ENCODE measurements around the gene PPP1R14B.

Gene PPP1R14B

GRCh38 chr11:64210301-64211020 lies 36.3 kb downstream of the PPP1R14B start:
- no peak for DNase-seq (ENCODE audit: low read depth)

- no peak for DNase-seq (ENCODE audit: low read depth)
Measured at GRCh38 chr11:64209563-64209843, 37.2 kb downstream of the PPP1R14B start.

DNA sequence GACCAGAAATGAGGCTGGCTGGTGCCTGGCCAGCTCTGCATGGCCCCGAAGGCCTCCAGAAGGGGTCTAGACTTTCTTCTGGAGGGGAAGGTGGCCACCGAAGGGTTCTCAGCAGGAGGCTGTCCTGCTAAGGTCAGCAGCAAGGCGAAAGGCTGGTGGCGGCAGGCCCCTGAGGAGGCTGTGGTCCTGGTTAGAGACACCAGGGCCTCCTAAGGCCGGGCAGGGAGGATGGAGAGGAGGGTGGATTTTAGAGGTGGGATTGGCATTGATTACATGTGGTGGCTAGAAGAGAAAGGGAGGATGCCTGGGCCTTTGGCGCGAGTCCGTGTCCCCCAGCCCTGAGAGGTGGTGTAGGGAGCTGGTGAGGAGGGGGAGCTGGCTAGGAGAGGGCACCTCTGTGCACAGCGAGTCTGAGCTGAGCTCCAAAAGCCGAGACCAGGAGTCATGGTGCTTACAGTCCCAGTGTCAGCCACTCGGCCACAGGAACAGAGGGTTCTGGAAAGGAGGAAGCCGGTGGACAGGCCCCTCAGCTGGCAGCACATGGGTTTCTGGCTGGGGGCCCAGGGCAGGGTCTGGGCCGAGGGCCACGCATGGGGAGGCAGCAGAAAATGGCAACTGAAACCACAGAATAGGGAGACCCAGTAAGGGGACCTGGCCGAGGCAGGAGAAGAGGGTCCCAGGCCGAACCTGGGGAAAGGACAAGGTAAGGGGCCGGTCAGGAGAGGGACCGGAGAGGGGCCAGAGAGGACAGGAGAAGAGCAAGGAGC lies 37.8 kb downstream of the PPP1R14B start:
- DNase-seq (ENCODE audit: low read depth) = no peak

GRCh38 chr11:64208086-64208795 lies 38.5 kb downstream of the PPP1R14B start:
- no peak for DNase-seq (ENCODE audit: low read depth)

DNA sequence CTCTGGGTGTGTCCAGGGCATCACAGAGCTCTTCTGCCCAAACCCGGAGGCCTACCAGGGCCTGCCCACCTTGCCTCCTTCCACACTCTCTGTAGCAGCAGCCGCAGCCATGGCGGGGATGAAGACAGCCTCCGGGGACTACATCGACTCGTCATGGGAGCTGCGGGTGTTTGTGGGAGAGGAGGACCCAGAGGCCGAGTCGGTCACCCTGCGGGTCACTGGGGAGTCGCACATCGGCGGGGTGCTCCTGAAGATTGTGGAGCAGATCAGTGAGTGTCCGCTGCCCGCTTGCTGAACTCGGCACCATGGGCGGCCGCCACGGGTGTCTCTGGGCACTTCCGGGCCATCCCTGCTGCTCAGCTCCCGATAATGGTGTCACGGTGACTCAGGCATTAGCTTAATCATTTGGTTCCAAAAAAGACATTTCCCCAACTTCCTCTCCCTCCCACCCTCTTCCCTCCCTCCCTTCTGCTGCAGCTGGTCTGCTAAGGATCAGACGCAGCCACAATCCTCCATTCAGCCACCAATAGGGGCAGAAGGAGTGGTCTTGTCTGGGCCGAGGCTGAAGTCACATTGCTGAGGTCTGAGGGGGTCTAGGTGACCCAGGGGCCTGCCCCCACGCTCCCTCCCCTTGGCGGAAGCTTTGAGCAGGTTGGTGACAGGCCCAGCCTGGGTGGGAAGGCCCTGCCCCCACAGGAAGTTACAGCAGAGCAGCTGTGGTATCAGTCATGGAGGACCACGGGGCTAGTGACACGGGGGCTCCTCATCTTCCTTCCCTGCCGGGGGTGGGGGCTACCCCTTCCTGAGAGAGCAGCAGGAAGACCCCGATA lies 39.3 kb downstream of the PPP1R14B start:
- peak; percentile 58 for DNase-seq (ENCODE audit: low read depth)

DNA sequence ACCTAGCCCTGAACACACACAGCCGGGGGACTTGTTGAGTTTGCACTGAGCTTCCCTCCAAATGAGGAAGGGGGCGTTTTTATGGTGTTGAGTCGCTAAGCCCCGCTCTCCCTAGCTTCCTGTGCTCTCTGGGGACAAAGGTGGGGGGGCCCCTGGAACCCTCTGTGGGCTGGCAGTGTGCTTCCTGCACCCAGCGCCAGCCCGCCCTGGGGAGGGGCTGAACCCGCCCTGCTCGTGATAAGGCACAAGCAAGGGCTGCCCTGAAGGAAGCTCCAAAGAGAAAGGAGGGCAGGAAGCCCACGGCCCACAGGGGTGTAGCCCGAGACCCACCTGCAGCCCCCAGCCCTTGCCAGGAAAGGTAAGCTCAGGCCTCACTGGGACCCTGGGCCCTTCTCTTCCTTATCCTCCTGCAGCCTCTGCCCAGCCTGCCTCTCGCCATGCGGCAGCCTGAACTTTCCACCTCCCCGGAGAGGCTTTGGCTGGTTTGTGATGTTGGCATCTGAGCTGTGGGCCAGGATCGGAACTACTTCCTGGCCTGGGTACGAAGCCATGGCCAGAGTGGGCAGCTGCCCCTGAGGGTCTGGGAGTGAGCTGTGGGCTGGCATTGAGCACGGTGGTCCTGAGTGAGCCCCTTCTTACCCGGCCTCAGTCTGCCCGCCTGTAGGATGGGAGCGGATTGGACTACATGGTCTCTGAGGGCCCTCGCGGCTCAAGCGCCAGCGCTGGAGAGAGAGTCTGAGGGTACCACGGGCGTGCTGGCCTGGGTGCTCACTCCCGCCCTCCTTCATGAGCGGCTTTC lies 40.1 kb downstream of the PPP1R14B start, which contains the start of gene FERMT3:
TSS of gene FERMT3 (plus strand) at position 265 of the 799 bp plus-strand sequence. CDS start 644 bp downstream, outside the sequence.
- DNase-seq (ENCODE audit: low read depth) = no peak

DNA sequence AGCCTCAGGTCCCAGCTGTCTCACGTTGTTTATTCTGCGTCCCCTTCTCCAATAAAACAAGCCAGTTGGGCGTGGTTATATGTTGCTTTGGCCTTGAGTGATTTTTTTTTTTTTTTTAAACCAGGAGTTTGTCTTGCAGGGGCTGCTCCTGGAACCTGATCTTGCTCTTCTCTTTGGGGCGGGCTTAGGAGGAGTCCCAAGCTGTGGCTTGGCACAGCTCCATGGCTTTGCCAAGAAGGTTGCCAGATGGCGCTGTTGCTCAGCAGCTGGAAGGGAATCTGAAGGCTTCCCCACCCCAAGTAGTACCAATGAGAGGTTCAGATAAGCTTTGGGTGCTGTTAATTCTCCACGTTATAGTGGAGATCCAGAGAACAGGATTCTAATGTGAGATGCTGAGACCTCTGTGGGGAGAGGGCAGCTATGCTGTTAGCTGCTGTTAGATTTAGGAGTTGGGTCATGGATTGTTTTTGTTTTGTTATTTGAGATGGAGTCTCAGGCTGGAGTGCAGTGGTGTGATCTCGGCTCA lies 42.2 kb downstream of the PPP1R14B start:
- DNase-seq (ENCODE audit: low read depth) = peak; percentile 75

DNA sequence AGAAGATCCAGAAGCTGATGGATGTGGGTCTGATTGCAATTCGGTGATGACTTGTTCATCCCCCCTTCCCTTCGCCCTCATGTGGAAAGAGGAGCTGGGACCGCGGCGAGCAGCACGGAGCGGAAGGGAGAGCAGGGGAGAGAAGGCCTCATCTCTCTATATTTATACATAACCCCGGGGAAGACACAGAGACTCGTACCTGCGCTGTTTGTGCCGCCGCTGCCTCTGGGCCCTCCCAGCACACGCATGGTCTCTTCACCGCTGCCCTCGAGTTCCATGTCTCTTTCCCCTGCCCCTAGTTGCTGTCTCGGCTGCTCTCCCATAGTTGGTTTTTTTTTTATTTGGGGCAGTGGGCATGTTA lies 42.7 kb downstream of the PPP1R14B start:
- no peak for DNase-seq (ENCODE audit: low read depth)

DNA sequence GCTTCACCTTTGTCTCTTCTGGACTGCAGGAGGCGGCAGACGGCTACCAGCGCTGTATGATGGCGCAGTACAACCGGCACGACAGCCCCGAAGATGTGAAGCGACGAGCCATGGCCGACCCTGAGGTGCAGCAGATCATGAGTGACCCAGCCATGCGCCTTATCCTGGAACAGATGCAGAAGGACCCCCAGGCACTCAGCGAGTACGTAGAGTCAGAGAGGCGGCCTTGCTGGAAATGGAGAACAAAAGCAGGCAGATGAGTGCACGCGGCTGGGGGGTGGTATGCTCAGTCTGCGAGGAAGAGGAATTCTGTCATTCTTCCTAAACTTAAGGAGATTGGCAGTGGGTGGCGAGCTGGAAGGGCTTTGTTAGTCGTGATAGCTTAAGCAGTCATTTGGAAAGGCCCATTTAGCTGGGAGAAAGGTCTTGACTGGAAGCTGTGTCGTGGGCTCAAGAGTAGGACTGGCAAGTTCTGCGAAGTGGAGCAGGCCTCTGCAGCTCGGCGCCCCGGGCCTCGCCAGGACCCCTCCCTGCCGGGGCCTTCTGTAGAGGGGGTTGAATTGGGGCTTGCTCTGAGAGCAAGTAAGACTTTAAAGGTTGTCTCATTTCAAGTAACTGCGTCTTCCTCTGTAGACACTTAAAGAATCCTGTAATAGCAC lies 43.2 kb downstream of the PPP1R14B start:
- no peak for DNase-seq (ENCODE audit: low read depth)

- no peak for DNase-seq (ENCODE audit: low read depth)
Measured at GRCh38 chr11:64202992-64203391, 43.8 kb downstream of the PPP1R14B start.

DNA sequence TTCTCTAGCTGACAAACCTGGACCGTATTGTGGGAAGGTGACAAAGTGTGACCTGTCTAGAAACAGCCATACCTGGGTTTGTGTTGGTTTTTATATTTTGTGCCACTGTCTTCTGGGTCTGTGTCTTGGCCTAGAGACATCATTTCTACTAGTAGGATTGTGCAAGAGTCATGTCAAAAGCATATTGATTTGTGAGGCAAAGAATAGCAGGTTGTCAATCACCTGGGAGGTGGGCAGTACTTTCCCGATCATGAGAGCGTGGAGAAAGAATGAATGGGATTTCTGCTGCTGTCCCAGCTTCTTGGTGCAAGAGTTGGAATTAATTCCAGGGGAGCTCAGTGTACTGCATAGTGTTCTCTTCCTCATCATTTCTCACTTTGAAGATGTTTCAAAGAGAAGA lies 45.2 kb downstream of the PPP1R14B start:
- DNase-seq (ENCODE audit: low read depth) = no peak

DNA sequence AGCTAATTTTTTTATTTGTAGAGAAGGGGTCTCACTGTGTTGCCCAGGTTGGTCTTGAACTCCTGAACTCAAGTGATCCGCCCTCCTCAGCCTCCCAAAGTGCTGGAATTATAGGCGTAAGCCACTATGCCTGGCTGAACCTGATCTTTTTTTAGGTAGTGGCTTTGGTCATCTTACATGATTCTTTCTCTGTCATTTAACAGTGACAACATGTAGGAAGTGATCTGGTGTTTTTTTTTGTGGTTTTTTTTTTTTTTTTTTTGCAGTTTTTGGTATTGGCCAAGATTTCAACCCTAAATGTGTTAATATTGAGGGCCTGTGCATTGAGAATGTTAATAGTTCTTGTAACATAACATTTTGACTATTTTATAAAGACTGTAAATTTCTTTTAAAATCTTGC lies 48.2 kb downstream of the PPP1R14B start:
- no peak for DNase-seq (ENCODE audit: low read depth)

- no peak for DNase-seq (ENCODE audit: low read depth)
Measured at GRCh38 chr11:64196626-64197025, 50.1 kb downstream of the PPP1R14B start.

All from stimulated activated CD8-positive, alpha-beta memory T cell treated with anti-CD3 and anti-CD28 coated beads, Interleukin-12 subunit alpha, Interleukin-12 subunit beta, amount 100 ng/mL, for 1 hour (primary cell).